GM23338 (cell line): ENCODE results near the gene BCAR3. TPM values are rescaled to one million over a fixed set of nuclear protein-coding genes. Genes with fewer than 3 reads are reported as not detected.

ENCODE experiments used
- ATAC-seq: fragments of 200-7000 bp; cut with Tn5 transposase; 3 replicates; pipeline ENCODE4 v1.9.1; 2020
- DNase-seq: peaks from one replicate; pipeline ENCODE4 v3.0.0-alpha.2; 2015; ENCODE audit warnings: low spot score
- H2AFZ ChIP-seq: fragments of 200-600 bp; sonication (generic); 2 replicates; pipeline ENCODE4 v1.8.0; 2016; ENCODE audit warnings: antibody characterized with exemption, mild to moderate bottlenecking, moderate library complexity
- H3F3A ChIP-seq: fragments of 200-600 bp; sonication (generic); replicated peaks from 2 replicates; pipeline ENCODE4 v1.8.0; 2017; ENCODE audit warnings: antibody characterized with exemption, mixed run types, low read depth
- H3K27ac ChIP-seq: fragments of 200-600 bp; sonication (generic); 2 replicates; pipeline ENCODE4 v1.6.1; 2016; ENCODE audit warnings: low read depth
- H3K27me3 ChIP-seq: fragments of 200-600 bp; sonication (generic); 2 replicates; pipeline ENCODE4 v1.8.0; 2016; ENCODE audit warnings: mild to moderate bottlenecking, mixed run types, moderate library complexity; ENCODE audit not compliant: insufficient read depth
- H3K36me3 ChIP-seq: fragments of 200-600 bp; sonication (generic); 2 replicates; pipeline ENCODE4 v1.8.0; 2016; ENCODE audit warnings: mild to moderate bottlenecking; ENCODE audit not compliant: insufficient read depth
- H3K4me1 ChIP-seq: fragments of 200-600 bp; sonication (generic); 2 replicates; pipeline ENCODE4 v1.8.0; 2016; ENCODE audit warnings: mild to moderate bottlenecking, moderate library complexity; ENCODE audit not compliant: insufficient read depth
- H3K4me2 ChIP-seq: fragments of 200-600 bp; sonication (generic); 2 replicates; pipeline ENCODE4 v1.7.1; 2017; ENCODE audit warnings: mixed run types
- H3K4me3 ChIP-seq: fragments of 200-600 bp; sonication (generic); 2 replicates; pipeline ENCODE4 v1.6.1; 2016; ENCODE audit warnings: mixed run types
- H3K79me2 ChIP-seq: fragments of 200-600 bp; sonication (generic); replicated peaks from 2 replicates; pipeline ENCODE4 v1.8.0; 2017; ENCODE audit warnings: mild to moderate bottlenecking; ENCODE audit not compliant: insufficient read depth
- H3K9me2 ChIP-seq: fragments of 200-600 bp; sonication (generic); 2 replicates; pipeline ENCODE4 v1.8.0; 2017; ENCODE audit not compliant: insufficient read depth
- H4K20me1 ChIP-seq: fragments of 200-600 bp; sonication (generic); replicated peaks from 2 replicates; pipeline ENCODE4 v1.8.0; 2017; ENCODE audit warnings: mild to moderate bottlenecking; ENCODE audit not compliant: insufficient read depth
- H3K27ac Mint-ChIP-seq: 2 replicates; pipeline ENCODE4 v1.8.0; 2020; ENCODE audit warnings: inconsistent platforms, mild to moderate bottlenecking, moderate library complexity, mixed read lengths
- H3K27me3 Mint-ChIP-seq: 3 replicates; pipeline ENCODE4 v1.8.0; 2022; ENCODE audit warnings: low read depth, mild to moderate bottlenecking, moderate library complexity, mixed read lengths, inconsistent platforms; ENCODE audit not compliant: insufficient read depth, poor library complexity
- H3K36me3 Mint-ChIP-seq: 3 replicates; pipeline ENCODE4 v1.8.0; 2021; ENCODE audit warnings: low read depth, mild to moderate bottlenecking, inconsistent platforms, moderate library complexity, mixed read lengths
- H3K4me1 Mint-ChIP-seq: 3 replicates; pipeline ENCODE4 v1.8.0; 2020; ENCODE audit warnings: mild to moderate bottlenecking, inconsistent platforms, mixed read lengths
- H3K4me3 Mint-ChIP-seq: 3 replicates; pipeline ENCODE4 v1.8.0; 2021; ENCODE audit warnings: moderate library complexity, mild to moderate bottlenecking, inconsistent platforms, mixed read lengths
- H3K9me3 Mint-ChIP-seq: 3 replicates; pipeline ENCODE4 v1.8.0; 2020; ENCODE audit warnings: moderate library complexity, mild to moderate bottlenecking, inconsistent platforms, mixed read lengths
- CREB1 ChIP-seq: fragments of 250-450 bp; sonication (Bioruptor Pico); IDR thresholded peaks from 2 replicates; pipeline ENCODE4 v1.5.0; 2020; ENCODE audit warnings: low read depth, mild to moderate bottlenecking, moderate library complexity
- EZH2 ChIP-seq: fragments of 200-600 bp; sonication (generic); IDR thresholded peaks from one replicate; pipeline ENCODE4 v1.8.0; 2017; ENCODE audit warnings: antibody characterized with exemption, mild to moderate bottlenecking, low read depth; ENCODE audit not compliant: unreplicated experiment
- EZH2phosphoT487 ChIP-seq: fragments of 200-600 bp; sonication (generic); IDR thresholded peaks from one replicate; pipeline ENCODE4 v1.8.1; 2018; ENCODE audit warnings: antibody characterized with exemption; ENCODE audit not compliant: unreplicated experiment
- JUNB ChIP-seq: IDR thresholded peaks from one replicate; pipeline ENCODE4 v1.6.1; 2016; ENCODE audit warnings: antibody characterized with exemption; ENCODE audit not compliant: unreplicated experiment
- NANOG ChIP-seq: IDR thresholded peaks from 2 replicates; pipeline ENCODE4 v1.6.1; 2016; ENCODE audit warnings: antibody characterized with exemption, borderline replicate concordance
- POLR2AphosphoS5 ChIP-seq: IDR thresholded peaks from 2 replicates; pipeline ENCODE4 v1.6.1; 2016; ENCODE audit warnings: antibody characterized with exemption, low read depth
- STAT1 ChIP-seq: IDR thresholded peaks from one replicate; pipeline ENCODE4 v1.6.1; 2016; ENCODE audit warnings: antibody characterized with exemption; ENCODE audit not compliant: unreplicated experiment
- ZNF114 ChIP-seq: fragments of 250-450 bp; sonication (Bioruptor Pico); IDR thresholded peaks from 2 replicates; pipeline ENCODE4 v1.5.0; 2020; ENCODE audit warnings: mild to moderate bottlenecking, moderate library complexity
- ZNF331 ChIP-seq: fragments of 250-450 bp; sonication (Bioruptor Pico); IDR thresholded peaks from 2 replicates; pipeline ENCODE4 v1.5.0; 2020; ENCODE audit warnings: low read depth, mild to moderate bottlenecking, moderate library complexity
- polyA plus RNA-seq: library from polyadenylated mRNA; unstranded; fragments of >200 nt; fragmentation: Nextera tagmentation; extraction: Ambion mirVana; gene quantifications from 2 replicates; pipeline ENCODE4 v1.2.1, GENCODE V29; 2016
- total RNA-seq: library from RNA; depleted of rRNA; stranded (reverse); fragments of >200 nt; shearing (Covaris generic); gene quantifications from 2 replicates; pipeline ENCODE4 v1.2.3, GENCODE V29; 2014
- TF ChIP-seq, protein P1 (sequence below): IDR thresholded peaks from one replicate; pipeline ENCODE4 v1.6.1; 2018; ENCODE audit warnings: antibody characterized with exemption; ENCODE audit not compliant: unreplicated experiment
- TF ChIP-seq, protein P2 (sequence below): fragments of 250-450 bp; sonication (Bioruptor Pico); IDR thresholded peaks from 2 replicates; pipeline ENCODE4 v1.5.0; 2020; ENCODE audit warnings: mild to moderate bottlenecking, moderate library complexity
- TF ChIP-seq, protein P3 (sequence below), 2 experiments: fragments of 200-600 bp in 1 of 2; sonication (generic) in 1 of 2; conservative IDR thresholded peaks; 2 replicates each; pipeline versions ENCODE4 v1.5.1 to v1.6.1; 2016 to 2017; ENCODE audit warnings: antibody characterized with exemption in 2 of 2, low read depth in 2 of 2, mild to moderate bottlenecking in 2 of 2, moderate library complexity in 1 of 2
- TF ChIP-seq, protein P4 (sequence below): IDR thresholded peaks from 2 replicates; pipeline ENCODE4 v1.6.1; 2016; ENCODE audit warnings: antibody characterized with exemption

The BCAR3 gene
- total and polyA plus RNA-seq, 2 experiments from 2014 or later: 5.5 to 9.7 TPM

DNA sequence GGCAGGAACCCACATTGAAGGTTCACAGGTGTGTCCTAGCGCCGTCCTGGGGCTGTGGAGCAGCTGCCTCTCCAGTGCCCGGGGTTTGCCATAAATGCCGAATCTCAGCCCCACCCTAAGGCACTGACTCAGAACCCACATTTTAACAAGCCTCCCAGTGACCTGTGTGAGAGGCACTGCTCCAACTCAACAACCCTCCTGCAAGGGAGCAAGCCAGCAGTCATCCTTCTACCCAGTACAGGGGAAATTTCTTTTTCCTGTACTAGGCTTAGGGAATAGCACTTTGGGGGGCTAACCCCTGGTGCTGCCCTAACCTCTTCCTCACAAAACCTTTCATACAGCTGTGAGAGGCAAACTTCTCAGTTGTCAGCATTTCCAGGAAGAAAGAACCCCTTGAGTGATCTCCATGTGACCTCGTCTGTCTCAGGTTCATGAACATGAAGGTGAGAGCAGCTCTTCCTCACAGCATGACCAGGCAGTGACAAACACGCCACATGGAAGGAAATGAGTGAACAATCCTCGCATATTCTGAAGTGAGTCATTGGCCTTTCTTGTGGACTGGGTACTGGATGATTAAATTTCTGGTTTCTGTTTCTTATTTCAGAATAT lies 11.4 kb upstream of the BCAR3 start:
- Histone ChIP-seq H3K9me2 (no peaks in the 10 kb centered on the region), H3K4me3 (no peak overlapping the region), H3K79me2 (no peaks in the 10 kb centered on the region), H3K27ac (no peak overlapping the region), H3F3A (no peaks in the 10 kb centered on the region), H4K20me1 (no peaks in the 10 kb centered on the region), H2AFZ (no peak overlapping the region), H3K27me3 (no peaks in the 10 kb centered on the region), H3K36me3 (no peaks in the 10 kb centered on the region), H3K4me2 (no peak overlapping the region), H3K4me1 (peaks cover 15% of the 10 kb centered on the region; the same call in 1 of the 2 replicates)
- Mint-ChIP-seq H3K36me3 (no peaks in the 10 kb centered on the region), H3K4me1 (peaks cover 26% of the 10 kb centered on the region), H3K4me3 (no peak overlapping the region), H3K27ac (no peak overlapping the region), H3K9me3 (no peaks in the 10 kb centered on the region), H3K27me3 (peaks cover 9% of the 10 kb centered on the region)
- no peak for DNase-seq
- ATAC-seq: no peak
- TF ChIP-seq ZNF114 (CRISPR knock-in tag): no peak
- TF ChIP-seq, protein P1, sequence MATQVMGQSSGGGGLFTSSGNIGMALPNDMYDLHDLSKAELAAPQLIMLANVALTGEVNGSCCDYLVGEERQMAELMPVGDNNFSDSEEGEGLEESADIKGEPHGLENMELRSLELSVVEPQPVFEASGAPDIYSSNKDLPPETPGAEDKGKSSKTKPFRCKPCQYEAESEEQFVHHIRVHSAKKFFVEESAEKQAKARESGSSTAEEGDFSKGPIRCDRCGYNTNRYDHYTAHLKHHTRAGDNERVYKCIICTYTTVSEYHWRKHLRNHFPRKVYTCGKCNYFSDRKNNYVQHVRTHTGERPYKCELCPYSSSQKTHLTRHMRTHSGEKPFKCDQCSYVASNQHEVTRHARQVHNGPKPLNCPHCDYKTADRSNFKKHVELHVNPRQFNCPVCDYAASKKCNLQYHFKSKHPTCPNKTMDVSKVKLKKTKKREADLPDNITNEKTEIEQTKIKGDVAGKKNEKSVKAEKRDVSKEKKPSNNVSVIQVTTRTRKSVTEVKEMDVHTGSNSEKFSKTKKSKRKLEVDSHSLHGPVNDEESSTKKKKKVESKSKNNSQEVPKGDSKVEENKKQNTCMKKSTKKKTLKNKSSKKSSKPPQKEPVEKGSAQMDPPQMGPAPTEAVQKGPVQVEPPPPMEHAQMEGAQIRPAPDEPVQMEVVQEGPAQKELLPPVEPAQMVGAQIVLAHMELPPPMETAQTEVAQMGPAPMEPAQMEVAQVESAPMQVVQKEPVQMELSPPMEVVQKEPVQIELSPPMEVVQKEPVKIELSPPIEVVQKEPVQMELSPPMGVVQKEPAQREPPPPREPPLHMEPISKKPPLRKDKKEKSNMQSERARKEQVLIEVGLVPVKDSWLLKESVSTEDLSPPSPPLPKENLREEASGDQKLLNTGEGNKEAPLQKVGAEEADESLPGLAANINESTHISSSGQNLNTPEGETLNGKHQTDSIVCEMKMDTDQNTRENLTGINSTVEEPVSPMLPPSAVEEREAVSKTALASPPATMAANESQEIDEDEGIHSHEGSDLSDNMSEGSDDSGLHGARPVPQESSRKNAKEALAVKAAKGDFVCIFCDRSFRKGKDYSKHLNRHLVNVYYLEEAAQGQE: no peak
- no peak for TF ChIP-seq STAT1
- TF ChIP-seq, protein P2, sequence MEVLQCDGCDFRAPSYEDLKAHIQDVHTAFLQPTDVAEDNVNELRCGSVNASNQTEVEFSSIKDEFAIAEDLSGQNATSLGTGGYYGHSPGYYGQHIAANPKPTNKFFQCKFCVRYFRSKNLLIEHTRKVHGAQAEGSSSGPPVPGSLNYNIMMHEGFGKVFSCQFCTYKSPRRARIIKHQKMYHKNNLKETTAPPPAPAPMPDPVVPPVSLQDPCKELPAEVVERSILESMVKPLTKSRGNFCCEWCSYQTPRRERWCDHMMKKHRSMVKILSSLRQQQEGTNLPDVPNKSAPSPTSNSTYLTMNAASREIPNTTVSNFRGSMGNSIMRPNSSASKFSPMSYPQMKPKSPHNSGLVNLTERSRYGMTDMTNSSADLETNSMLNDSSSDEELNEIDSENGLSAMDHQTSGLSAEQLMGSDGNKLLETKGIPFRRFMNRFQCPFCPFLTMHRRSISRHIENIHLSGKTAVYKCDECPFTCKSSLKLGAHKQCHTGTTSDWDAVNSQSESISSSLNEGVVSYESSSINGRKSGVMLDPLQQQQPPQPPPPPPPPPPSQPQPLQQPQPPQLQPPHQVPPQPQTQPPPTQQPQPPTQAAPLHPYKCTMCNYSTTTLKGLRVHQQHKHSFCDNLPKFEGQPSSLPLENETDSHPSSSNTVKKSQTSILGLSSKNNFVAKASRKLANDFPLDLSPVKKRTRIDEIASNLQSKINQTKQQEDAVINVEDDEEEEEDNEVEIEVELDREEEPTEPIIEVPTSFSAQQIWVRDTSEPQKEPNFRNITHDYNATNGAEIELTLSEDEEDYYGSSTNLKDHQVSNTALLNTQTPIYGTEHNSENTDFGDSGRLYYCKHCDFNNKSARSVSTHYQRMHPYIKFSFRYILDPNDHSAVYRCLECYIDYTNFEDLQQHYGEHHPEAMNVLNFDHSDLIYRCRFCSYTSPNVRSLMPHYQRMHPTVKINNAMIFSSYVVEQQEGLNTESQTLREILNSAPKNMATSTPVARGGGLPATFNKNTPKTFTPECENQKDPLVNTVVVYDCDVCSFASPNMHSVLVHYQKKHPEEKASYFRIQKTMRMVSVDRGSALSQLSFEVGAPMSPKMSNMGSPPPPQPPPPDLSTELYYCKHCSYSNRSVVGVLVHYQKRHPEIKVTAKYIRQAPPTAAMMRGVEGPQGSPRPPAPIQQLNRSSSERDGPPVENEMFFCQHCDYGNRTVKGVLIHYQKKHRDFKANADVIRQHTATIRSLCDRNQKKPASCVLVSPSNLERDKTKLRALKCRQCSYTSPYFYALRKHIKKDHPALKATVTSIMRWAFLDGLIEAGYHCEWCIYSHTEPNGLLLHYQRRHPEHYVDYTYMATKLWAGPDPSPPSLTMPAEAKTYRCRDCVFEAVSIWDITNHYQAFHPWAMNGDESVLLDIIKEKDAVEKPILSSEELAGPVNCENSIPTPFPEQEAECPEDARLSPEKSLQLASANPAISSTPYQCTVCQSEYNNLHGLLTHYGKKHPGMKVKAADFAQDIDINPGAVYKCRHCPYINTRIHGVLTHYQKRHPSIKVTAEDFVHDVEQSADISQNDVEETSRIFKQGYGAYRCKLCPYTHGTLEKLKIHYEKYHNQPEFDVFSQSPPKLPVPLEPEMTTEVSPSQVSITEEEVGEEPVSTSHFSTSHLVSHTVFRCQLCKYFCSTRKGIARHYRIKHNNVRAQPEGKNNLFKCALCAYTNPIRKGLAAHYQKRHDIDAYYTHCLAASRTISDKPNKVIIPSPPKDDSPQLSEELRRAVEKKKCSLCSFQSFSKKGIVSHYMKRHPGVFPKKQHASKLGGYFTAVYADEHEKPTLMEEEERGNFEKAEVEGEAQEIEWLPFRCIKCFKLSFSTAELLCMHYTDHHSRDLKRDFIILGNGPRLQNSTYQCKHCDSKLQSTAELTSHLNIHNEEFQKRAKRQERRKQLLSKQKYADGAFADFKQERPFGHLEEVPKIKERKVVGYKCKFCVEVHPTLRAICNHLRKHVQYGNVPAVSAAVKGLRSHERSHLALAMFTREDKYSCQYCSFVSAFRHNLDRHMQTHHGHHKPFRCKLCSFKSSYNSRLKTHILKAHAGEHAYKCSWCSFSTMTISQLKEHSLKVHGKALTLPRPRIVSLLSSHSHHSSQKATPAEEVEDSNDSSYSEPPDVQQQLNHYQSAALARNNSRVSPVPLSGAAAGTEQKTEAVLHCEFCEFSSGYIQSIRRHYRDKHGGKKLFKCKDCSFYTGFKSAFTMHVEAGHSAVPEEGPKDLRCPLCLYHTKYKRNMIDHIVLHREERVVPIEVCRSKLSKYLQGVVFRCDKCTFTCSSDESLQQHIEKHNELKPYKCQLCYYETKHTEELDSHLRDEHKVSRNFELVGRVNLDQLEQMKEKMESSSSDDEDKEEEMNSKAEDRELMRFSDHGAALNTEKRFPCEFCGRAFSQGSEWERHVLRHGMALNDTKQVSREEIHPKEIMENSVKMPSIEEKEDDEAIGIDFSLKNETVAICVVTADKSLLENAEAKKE (CRISPR knock-in tag): no peak
- no peak for TF ChIP-seq EZH2
- TF ChIP-seq NANOG: no peak
- TF ChIP-seq EZH2phosphoT487: no peak
- TF ChIP-seq, protein P3, sequence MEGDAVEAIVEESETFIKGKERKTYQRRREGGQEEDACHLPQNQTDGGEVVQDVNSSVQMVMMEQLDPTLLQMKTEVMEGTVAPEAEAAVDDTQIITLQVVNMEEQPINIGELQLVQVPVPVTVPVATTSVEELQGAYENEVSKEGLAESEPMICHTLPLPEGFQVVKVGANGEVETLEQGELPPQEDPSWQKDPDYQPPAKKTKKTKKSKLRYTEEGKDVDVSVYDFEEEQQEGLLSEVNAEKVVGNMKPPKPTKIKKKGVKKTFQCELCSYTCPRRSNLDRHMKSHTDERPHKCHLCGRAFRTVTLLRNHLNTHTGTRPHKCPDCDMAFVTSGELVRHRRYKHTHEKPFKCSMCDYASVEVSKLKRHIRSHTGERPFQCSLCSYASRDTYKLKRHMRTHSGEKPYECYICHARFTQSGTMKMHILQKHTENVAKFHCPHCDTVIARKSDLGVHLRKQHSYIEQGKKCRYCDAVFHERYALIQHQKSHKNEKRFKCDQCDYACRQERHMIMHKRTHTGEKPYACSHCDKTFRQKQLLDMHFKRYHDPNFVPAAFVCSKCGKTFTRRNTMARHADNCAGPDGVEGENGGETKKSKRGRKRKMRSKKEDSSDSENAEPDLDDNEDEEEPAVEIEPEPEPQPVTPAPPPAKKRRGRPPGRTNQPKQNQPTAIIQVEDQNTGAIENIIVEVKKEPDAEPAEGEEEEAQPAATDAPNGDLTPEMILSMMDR (conservative IDR thresholded peaks at IDR 0.05; ENCODE audit: low read depth in 2 of 2): no peak
- no peak for TF ChIP-seq POLR2AphosphoS5
- no peak for TF ChIP-seq ZNF331
- TF ChIP-seq CREB1 (CRISPR knock-in tag): no peak
- TF ChIP-seq, protein P4, sequence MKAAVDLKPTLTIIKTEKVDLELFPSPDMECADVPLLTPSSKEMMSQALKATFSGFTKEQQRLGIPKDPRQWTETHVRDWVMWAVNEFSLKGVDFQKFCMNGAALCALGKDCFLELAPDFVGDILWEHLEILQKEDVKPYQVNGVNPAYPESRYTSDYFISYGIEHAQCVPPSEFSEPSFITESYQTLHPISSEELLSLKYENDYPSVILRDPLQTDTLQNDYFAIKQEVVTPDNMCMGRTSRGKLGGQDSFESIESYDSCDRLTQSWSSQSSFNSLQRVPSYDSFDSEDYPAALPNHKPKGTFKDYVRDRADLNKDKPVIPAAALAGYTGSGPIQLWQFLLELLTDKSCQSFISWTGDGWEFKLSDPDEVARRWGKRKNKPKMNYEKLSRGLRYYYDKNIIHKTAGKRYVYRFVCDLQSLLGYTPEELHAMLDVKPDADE: no peak
- TF ChIP-seq JUNB: no peak
